K562 (cell line): ENCODE measurements around the gene HOXB6. TPM values are rescaled to one million over a fixed set of nuclear protein-coding genes. Genes with fewer than 3 reads are reported as not detected.

Experiments used
- ATAC-seq: fragments of 200-7000 bp; cut with Tn5 transposase; 3 replicates; pipeline ENCODE4 v1.9.1; 2020; ENCODE audit warnings: moderate library complexity
- BruUV-seq: library from RNA; stranded (reverse); fragments of 400-500 nt; replicated peaks from 2 replicates; lab custom pipeline; 2021; lab: Mats Ljungman, UMichigan
- CTCF ChIA-PET: fragments of 300-600 bp; formaldehyde crosslinking; extraction: SDS; loops from one replicate; lab custom pipeline; 2021; ENCODE audit warnings: low intra/inter-chr PET ratio; lab: Yijun Ruan, JAX
- POLR2A ChIA-PET: fragments of 300-600, 350-650 bp; sonication (Branson Sonifier 250); formaldehyde crosslinking; extraction: SDS; loops from one replicate; lab custom pipeline; 2021; ENCODE audit warnings: antibody characterized with exemption, inconsistent platforms; lab: Yijun Ruan, JAX
- DNase-seq, 4 experiments: peaks; one replicate each; pipeline versions ENCODE4 v3.0.0 to v3.0.0-alpha.2; 2011 to 2018; ENCODE audit warnings: low spot score in 3 of 4, mixed read lengths in 3 of 4; ENCODE audit errors: extremely low read depth in 1 of 4
- FAIRE-seq: peaks from 2 replicates; lab custom pipeline; 2011; peaks lifted over from hg19 to GRCh38; lab: Jason Lieb, UNC
- H2AFZ ChIP-seq: 2 replicates; pipeline ENCODE4 v1.6.0; 2011; ENCODE audit warnings: low read depth, low read length, control low read depth, inconsistent platforms
- H3K27ac ChIP-seq: fragments of 200-600 bp; 3 replicates; pipeline ENCODE4 v1.8.0; 2011; ENCODE audit warnings: low read depth, mild to moderate bottlenecking, control low read depth, inconsistent platforms, low read length, moderate library complexity, mixed read lengths; ENCODE audit errors: extremely low read depth
- H3K27me3 ChIP-seq, 2 experiments: fragments of 300-600 bp in 1 of 2; 2 replicates in 1 of 2; 3 replicates in 1 of 2; pipeline versions ENCODE4 v1.6.0 to v1.8.0; 2011; ENCODE audit warnings: inconsistent platforms in 2 of 2, low read length in 2 of 2, mild to moderate bottlenecking in 1 of 2, mixed read lengths in 1 of 2, moderate library complexity in 1 of 2; ENCODE audit not compliant: control insufficient read depth in 2 of 2, insufficient read depth in 2 of 2
- H3K36me3 ChIP-seq: fragments of 300-600 bp; 3 replicates; pipeline ENCODE4 v1.8.0; 2011; ENCODE audit warnings: mild to moderate bottlenecking, low read length, inconsistent platforms; ENCODE audit not compliant: control insufficient read depth, insufficient read depth
- H3K4me1 ChIP-seq, 2 experiments: fragments of 200-600 bp in 1 of 2; replicated peaks in 1 of 2; 2 replicates in 1 of 2; 3 replicates in 1 of 2; pipeline versions ENCODE4 v1.5.1 to v1.8.0; 2011; ENCODE audit warnings: inconsistent platforms in 2 of 2, low read length in 2 of 2, mild to moderate bottlenecking in 1 of 2, mixed read lengths in 1 of 2, moderate library complexity in 1 of 2; ENCODE audit not compliant: control insufficient read depth in 2 of 2, insufficient read depth in 2 of 2
- H3K4me2 ChIP-seq: 2 replicates; pipeline ENCODE4 v1.6.1; 2011; ENCODE audit warnings: low read length, control low read depth, inconsistent platforms, mixed read lengths; ENCODE audit not compliant: insufficient read depth
- H3K4me3 ChIP-seq: fragments of 200-600 bp; sonication (generic), shearing (Covaris generic); 2 replicates; pipeline ENCODE4 v1.5.1; 2016; ENCODE audit warnings: control low read depth, inconsistent platforms
- H3K79me2 ChIP-seq: fragments of 200-600 bp; 3 replicates; pipeline ENCODE4 v1.8.0; 2011; ENCODE audit warnings: low read length, inconsistent platforms; ENCODE audit not compliant: control insufficient read depth, insufficient read depth
- H3K9ac ChIP-seq, 2 experiments: 2 replicates each; pipeline versions ENCODE4 v1.6.0 to v1.6.1; 2011; ENCODE audit warnings: low read depth in 2 of 2, low read length in 2 of 2, control low read depth in 1 of 2, inconsistent platforms in 1 of 2, mild to moderate bottlenecking in 1 of 2, mixed read lengths in 1 of 2; ENCODE audit not compliant: insufficient read depth in 1 of 2
- H3K9me1 ChIP-seq: one replicate; pipeline ENCODE4 v1.6.0; 2011; ENCODE audit warnings: inconsistent platforms, mild to moderate bottlenecking, low read length, moderate library complexity; ENCODE audit not compliant: control insufficient read depth, insufficient read depth
- H3K9me3 ChIP-seq: replicated peaks from 2 replicates; pipeline ENCODE4 v1.5.1; 2011; ENCODE audit warnings: low read depth, low read length, inconsistent platforms; ENCODE audit not compliant: control insufficient read depth, insufficient read depth
- H4K20me1 ChIP-seq: replicated peaks from 2 replicates; pipeline ENCODE4 v1.6.1; 2011; ENCODE audit warnings: low read length, inconsistent platforms, mixed read lengths; ENCODE audit not compliant: control insufficient read depth, insufficient read depth
- ARID4B ChIP-seq: sonication (generic); formaldehyde crosslinking; IDR thresholded peaks from 2 replicates; pipeline ENCODE4 v1.8.0; 2022; ENCODE audit warnings: mild to moderate bottlenecking, missing genetic modification reagents
- BACH1 ChIP-seq: fragments of 200-800 bp; sonication (Bioruptor generic); IDR thresholded peaks from 2 replicates; pipeline ENCODE4 v1.6.1; 2016; ENCODE audit warnings: missing genetic modification characterization, missing compliant biosample characterization
- CGGBP1 ChIP-seq: fragments of 250-450 bp; sonication (Bioruptor Pico); IDR thresholded peaks from 2 replicates; pipeline ENCODE4 v1.9.0; 2021; ENCODE audit warnings: mild to moderate bottlenecking
- COPS2 ChIP-seq: fragments of 450-650 bp; conservative IDR thresholded peaks from 2 replicates; pipeline ENCODE4 v1.6.1; 2016; ENCODE audit warnings: mild to moderate bottlenecking, moderate library complexity
- FOXP4 ChIP-seq: sonication (generic); formaldehyde crosslinking; IDR thresholded peaks from 2 replicates; pipeline ENCODE4 v1.8.0; 2022; ENCODE audit warnings: mild to moderate bottlenecking, missing genetic modification reagents, borderline replicate concordance
- POLR2AphosphoS5 ChIP-seq: IDR thresholded peaks from 2 replicates; pipeline ENCODE4 v1.6.1; 2011; ENCODE audit warnings: mild to moderate bottlenecking, low read depth, low read length, moderate library complexity; ENCODE audit not compliant: control insufficient read depth, insufficient read depth
- RB1 ChIP-seq: fragments of 450-650 bp; IDR thresholded peaks from 2 replicates; pipeline ENCODE4 v1.6.1; 2017; ENCODE audit warnings: low read depth, mild to moderate bottlenecking
- RBBP5 ChIP-seq: fragments of 200-600 bp; sonication (generic); IDR thresholded peaks from 2 replicates; pipeline ENCODE4 v1.6.1; 2012; ENCODE audit warnings: borderline replicate concordance, mild to moderate bottlenecking, low read length, control low read depth, inconsistent platforms; ENCODE audit not compliant: insufficient read depth, poor library complexity, severe bottlenecking
- RNF2 ChIP-seq: sonication (generic); IDR thresholded peaks from 2 replicates; pipeline ENCODE4 v1.6.1; 2016
- TFAP4 ChIP-seq: sonication (generic); formaldehyde crosslinking; IDR thresholded peaks from 2 replicates; pipeline ENCODE4 v1.8.0; 2022; ENCODE audit warnings: missing genetic modification reagents, mild to moderate bottlenecking, moderate library complexity, borderline replicate concordance
- ZC3H11A ChIP-seq: IDR thresholded peaks from 2 replicates; pipeline ENCODE4 v1.6.1; 2012; ENCODE audit warnings: low read depth, low read length, improper control_type of control experiment
- ZNF668 ChIP-seq: fragments of 250-450 bp; sonication (Bioruptor Pico); IDR thresholded peaks from 2 replicates; pipeline ENCODE4 v1.8.0; 2022; ENCODE audit warnings: mild to moderate bottlenecking, inconsistent platforms
- WGBS: fragments of 100-300 bp; shearing (Covaris generic); methylation state at CpG from one replicate; pipeline ENCODE4 v1.1.6; 2016; ENCODE audit warnings: low coverage, mixed read lengths; ENCODE audit not compliant: insufficient coverage; ENCODE audit errors: missing lambda C conversion rate; 5-methylcytosine and 5-hydroxymethylcytosine counted together
- in situ Hi-C: fragments of 300-500 bp; cut with MboI; formaldehyde crosslinking; loops from 4 replicates; pipeline ENCODE4 v1.15.0; 2018; ENCODE audit warnings: inconsistent platforms, mixed read lengths
- intact Hi-C: fragments of 100-400 bp; cut with micrococcal nuclease; formaldehyde crosslinking; loops from 2 replicates; pipeline ENCODE4 v1.14.2; 2022
- polyA plus RNA-seq, 8 experiments: library from polyadenylated mRNA; depleted of rRNA in 4 of 8; stranded (reverse) in 5 of 8; unstranded in 3 of 8; fragments of >200 nt; fragmentation: Nextera tagmentation in 2 of 8; fragmentation: Illumina TruSeq in 1 of 8; extraction: Ambion mirVana in 2 of 8; extraction: Trizol in 1 of 8; gene quantifications; 2 replicates each; pipeline versions ENCODE4 v1.2.1 to v1.2.3, GENCODE V29; 2011 to 2014; ENCODE audit warnings: inconsistent platforms in 1 of 8, missing spikeins in 1 of 8
- total RNA-seq, 7 experiments: library from RNA; depleted of rRNA in 6 of 7; stranded (reverse); fragments of >200 nt in 6 of 7; fragmentation: Illumina TruSeq in 2 of 7; extraction: Trizol in 2 of 7; gene quantifications; 2 replicates each; pipeline versions ENCODE4 v1.2.1 to v1.2.3, GENCODE V29; 2011 to 2021; ENCODE audit warnings: low replicate concordance in 1 of 7

HOXB6 gene
- total and polyA plus RNA-seq, 9 of the 15 experiments (the other 6 are each of a cell fraction or from before 2014, with no cell fraction given) = 1.2 to 14.8 (median 4.9) TPM

GRCh38 chr17:48571024-48571818 lies 33.6 kb downstream of the HOXB6 start:
- BruUV-seq = no TSS peak
- Histone ChIP-seq H3K27me3 (no peaks in the 10 kb centered on the region), H3K4me1 (peaks cover 46 to 66% of the 10 kb centered on the region in 2 experiments), H3K9ac (peak overlapping the region; percentile 24 to 81), H3K79me2 (peaks cover 99% of the 10 kb centered on the region), H4K20me1 (no peaks in the 10 kb centered on the region; the same call in 1 of the 2 replicates), H3K27ac (peak overlapping the region; percentile 44), H2AFZ (peak overlapping the region; percentile 1; the same call in 1 of the 2 replicates), H3K4me2 (peak overlapping the region; percentile 59; the same call in 1 of the 2 replicates), H3K9me1 (no peaks in the 10 kb centered on the region), H3K36me3 (peaks cover 94% of the 10 kb centered on the region), H3K9me3 (no peaks in the 10 kb centered on the region), H3K4me3 (peak overlapping the region; percentile 14; the same call in 1 of the 2 replicates)
- ATAC-seq (peak; percentile 4; the same call in 2 of the 3 replicates), DNase-seq (peak in 1 of 4 experiments; percentile 38), FAIRE-seq (peak; percentile 85)
- ChIA-PET POLR2A (interaction anchor here (1.0 to 2.2 kb wide), 3 partner anchors 12 to 16 kb away, joined by 3 to 9 read pairs (median 6); no protein-coding TSS in a partner anchor), CTCF (interaction anchor here (0.6 to 0.7 kb wide), 2 partner anchors 241 to 314 kb away, joined by 3 read pairs; no protein-coding TSS in a partner anchor)
- in situ Hi-C loops = no loop called here
- intact Hi-C loops = no loop called here
- WGBS = 17% methylated on average over 26 of the region's 26 CpGs
- TF ChIP-seq RBBP5 = no peak
- TF ChIP-seq FOXP4 = no peak
- no peak for TF ChIP-seq CGGBP1 (CRISPR knock-in tag)
- TF ChIP-seq RNF2 = no peak
- 0 out of 2 replicates have a peak, but pooled peaks have one; percentile 23 for TF ChIP-seq TFAP4
- no peak for TF ChIP-seq ZC3H11A
- TF ChIP-seq COPS2 = no peak
- TF ChIP-seq ARID4B (CRISPR knock-in tag) = no peak
- no peak for TF ChIP-seq BACH1 (tag)
- no peak for TF ChIP-seq ZNF668 (CRISPR knock-in tag)
- no peak; the same call in 1 of the 2 replicates for TF ChIP-seq RB1
- TF ChIP-seq POLR2AphosphoS5 = no peak
